ENCODE measurements around the gene SIVA1. TPM values are rescaled to one million over a fixed set of nuclear protein-coding genes. Genes with fewer than 3 reads are reported as not detected.
A peak's percentile ranks its signal among the peaks of the same experiment; 100 is the strongest.

Gene SIVA1
- total RNA-seq, 1 donor, result 62.2 TPM

DNA sequence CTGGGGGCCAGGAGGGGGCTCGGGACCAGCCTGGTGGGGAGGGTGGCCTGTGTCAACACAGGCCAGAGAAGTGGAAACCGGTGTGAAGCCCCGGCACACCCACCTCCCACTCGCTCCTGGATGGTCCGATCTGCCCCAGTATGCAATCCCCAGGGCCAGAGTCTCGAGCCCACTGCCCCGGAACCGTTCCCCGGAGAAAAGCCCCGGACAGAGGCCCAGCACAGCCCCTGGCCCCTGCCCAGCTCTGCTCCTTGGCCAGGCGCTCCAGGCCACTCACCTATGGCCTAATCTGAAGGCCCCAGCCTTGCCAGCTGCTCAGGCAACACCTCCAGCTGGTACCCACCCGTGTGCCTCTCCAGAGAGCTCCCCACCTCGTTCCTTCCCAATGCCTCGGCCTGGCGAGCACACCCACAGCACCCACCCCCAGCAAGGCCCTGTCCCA is 24.9 kb downstream of the SIVA1 start:
- Histone ChIP-seq H3K9me3 (ENCODE audit: low read depth, low read length) (no peaks in the 10 kb centered on the region), H3K27me3 (ENCODE audit: insufficient read depth, low read length) (no peaks in the 10 kb centered on the region), H3K4me3 (ENCODE audit: insufficient read depth, low read length) (no peak overlapping the region), H3K4me1 (ENCODE audit: insufficient read depth, low read length) (no peaks in the 10 kb centered on the region), H3K79me2 (ENCODE audit: insufficient read depth, low read length) (peaks cover 8% of the 10 kb centered on the region), H2AFZ (ENCODE audit: low read length) (no peak overlapping the region), H4K20me1 (ENCODE audit: insufficient read depth, low read length) (peaks cover 40% of the 10 kb centered on the region), H3K4me2 (ENCODE audit: insufficient read depth, low read length) (no peak overlapping the region), H3K27ac (ENCODE audit: low read depth, low read length) (no peak overlapping the region), H3K36me3 (ENCODE audit: insufficient read depth, low read length) (peaks cover 14% of the 10 kb centered on the region)
- peak; percentile 60 for DNase-seq (ENCODE audit: insufficient read length, low spot score, missing footprints)
- TF ChIP-seq, protein P1, sequence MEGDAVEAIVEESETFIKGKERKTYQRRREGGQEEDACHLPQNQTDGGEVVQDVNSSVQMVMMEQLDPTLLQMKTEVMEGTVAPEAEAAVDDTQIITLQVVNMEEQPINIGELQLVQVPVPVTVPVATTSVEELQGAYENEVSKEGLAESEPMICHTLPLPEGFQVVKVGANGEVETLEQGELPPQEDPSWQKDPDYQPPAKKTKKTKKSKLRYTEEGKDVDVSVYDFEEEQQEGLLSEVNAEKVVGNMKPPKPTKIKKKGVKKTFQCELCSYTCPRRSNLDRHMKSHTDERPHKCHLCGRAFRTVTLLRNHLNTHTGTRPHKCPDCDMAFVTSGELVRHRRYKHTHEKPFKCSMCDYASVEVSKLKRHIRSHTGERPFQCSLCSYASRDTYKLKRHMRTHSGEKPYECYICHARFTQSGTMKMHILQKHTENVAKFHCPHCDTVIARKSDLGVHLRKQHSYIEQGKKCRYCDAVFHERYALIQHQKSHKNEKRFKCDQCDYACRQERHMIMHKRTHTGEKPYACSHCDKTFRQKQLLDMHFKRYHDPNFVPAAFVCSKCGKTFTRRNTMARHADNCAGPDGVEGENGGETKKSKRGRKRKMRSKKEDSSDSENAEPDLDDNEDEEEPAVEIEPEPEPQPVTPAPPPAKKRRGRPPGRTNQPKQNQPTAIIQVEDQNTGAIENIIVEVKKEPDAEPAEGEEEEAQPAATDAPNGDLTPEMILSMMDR (IDR thresholded peaks at IDR 0.05; ENCODE audit: extremely low read depth, low read depth, low read length), result no peak

DNA sequence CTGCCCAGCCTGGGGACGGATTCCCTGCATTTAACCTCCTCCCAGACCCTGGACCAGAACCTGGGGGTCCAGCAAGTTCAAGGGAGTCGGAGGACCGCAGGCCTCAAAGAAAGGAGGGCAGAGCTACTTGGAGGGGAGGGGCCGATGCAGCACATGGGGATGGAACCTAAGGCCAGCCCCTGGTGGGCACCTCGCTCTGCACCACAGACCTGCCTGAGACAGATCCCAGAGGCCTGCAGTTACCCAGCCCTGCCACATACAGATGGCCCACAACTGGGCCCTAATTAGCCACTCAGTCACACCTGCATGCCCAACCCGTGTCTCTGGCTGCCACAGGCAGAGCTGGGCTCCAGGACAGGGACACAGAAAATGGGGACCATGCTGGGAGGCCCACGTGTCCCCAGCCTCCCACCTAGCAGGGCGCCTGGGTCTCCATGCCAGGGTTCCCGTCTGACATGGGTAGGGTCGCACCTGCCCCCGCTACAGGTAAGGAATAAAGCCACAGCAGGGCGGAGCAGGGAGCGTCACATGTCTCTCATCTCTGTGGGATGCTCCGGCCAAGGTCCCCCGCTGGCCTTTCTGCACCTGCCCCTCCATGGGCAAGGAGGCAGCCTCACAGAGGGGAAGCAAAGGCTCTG is 25.9 kb downstream of the SIVA1 start:
- Histone ChIP-seq H3K79me2 (ENCODE audit: insufficient read depth, low read length) (peaks cover 13% of the 10 kb centered on the region), H3K27ac (ENCODE audit: low read depth, low read length) (no peak overlapping the region), H2AFZ (ENCODE audit: low read length) (no peak overlapping the region), H3K27me3 (ENCODE audit: insufficient read depth, low read length) (no peaks in the 10 kb centered on the region), H3K9me3 (ENCODE audit: low read depth, low read length) (no peaks in the 10 kb centered on the region), H4K20me1 (ENCODE audit: insufficient read depth, low read length) (peaks cover 43% of the 10 kb centered on the region), H3K4me1 (ENCODE audit: insufficient read depth, low read length) (no peaks in the 10 kb centered on the region), H3K4me2 (ENCODE audit: insufficient read depth, low read length) (no peak overlapping the region), H3K4me3 (ENCODE audit: insufficient read depth, low read length) (no peak overlapping the region), H3K36me3 (ENCODE audit: insufficient read depth, low read length) (peaks cover 9% of the 10 kb centered on the region)
- peak; percentile 67 for DNase-seq (ENCODE audit: insufficient read length, low spot score, missing footprints)
- TF ChIP-seq, protein P1 (IDR thresholded peaks at IDR 0.05; ENCODE audit: extremely low read depth, low read depth, low read length), result no peak

GRCh38 chr14:104779776-104780512 is 27.0 kb downstream of the SIVA1 start:
- H4K20me1 ChIP-seq (ENCODE audit: insufficient read depth, low read length), result peaks cover 43% of the 10 kb centered on the region

More at GRCh38 chr14:104779776-104780512, 27.0 kb downstream of the SIVA1 start:
- H2AFZ ChIP-seq (ENCODE audit: low read length), result no peak overlapping the region
- H3K4me3 ChIP-seq (ENCODE audit: insufficient read depth, low read length), result no peak overlapping the region
- H3K27me3 ChIP-seq (ENCODE audit: insufficient read depth, low read length), result no peaks in the 10 kb centered on the region
- H3K4me2 ChIP-seq (ENCODE audit: insufficient read depth, low read length), result no peak overlapping the region
- no peak overlapping the region for H3K27ac ChIP-seq (ENCODE audit: low read depth, low read length)
- H3K79me2 ChIP-seq (ENCODE audit: insufficient read depth, low read length), result peaks cover 23% of the 10 kb centered on the region
- H3K4me1 ChIP-seq (ENCODE audit: insufficient read depth, low read length), result no peaks in the 10 kb centered on the region
- peak; percentile 70 for DNase-seq (ENCODE audit: insufficient read length, low spot score, missing footprints)
- no peaks in the 10 kb centered on the region for H3K9me3 ChIP-seq (ENCODE audit: low read depth, low read length)
- TF ChIP-seq, protein P1 (IDR thresholded peaks at IDR 0.05; ENCODE audit: extremely low read depth, low read depth, low read length), result no peak
- H3K36me3 ChIP-seq (ENCODE audit: insufficient read depth, low read length), result peaks cover 9% of the 10 kb centered on the region

Measured in osteoblast (primary cell).